K562 (cell line): Measurements from ENCODE around the gene CCDC50. TPM values are rescaled to one million over a fixed set of nuclear protein-coding genes. Genes with fewer than 3 reads are reported as not detected.

ENCODE experiments used
- ATAC-seq: fragments of 200-7000 bp; cut with Tn5 transposase; 3 replicates; pipeline ENCODE4 v1.9.1; 2020; ENCODE audit warnings: moderate library complexity
- BruUV-seq: library from RNA; stranded (reverse); fragments of 400-500 nt; replicated peaks from 2 replicates; lab custom pipeline; 2021; lab: Mats Ljungman, UMichigan
- CTCF ChIA-PET: fragments of 300-600 bp; formaldehyde crosslinking; extraction: SDS; loops from one replicate; lab custom pipeline; 2021; ENCODE audit warnings: low intra/inter-chr PET ratio; lab: Yijun Ruan, JAX
- POLR2A ChIA-PET: fragments of 300-600, 350-650 bp; sonication (Branson Sonifier 250); formaldehyde crosslinking; extraction: SDS; loops from one replicate; lab custom pipeline; 2021; ENCODE audit warnings: antibody characterized with exemption, inconsistent platforms; lab: Yijun Ruan, JAX
- DNase-seq, 4 experiments: peaks; one replicate each; pipeline versions ENCODE4 v3.0.0 to v3.0.0-alpha.2; 2011 to 2018; ENCODE audit warnings: low spot score in 3 of 4, mixed read lengths in 3 of 4; ENCODE audit errors: extremely low read depth in 1 of 4
- FAIRE-seq: peaks from 2 replicates; lab custom pipeline; 2011; peaks lifted over from hg19 to GRCh38; lab: Jason Lieb, UNC
- H2AFZ ChIP-seq: 2 replicates; pipeline ENCODE4 v1.6.0; 2011; ENCODE audit warnings: low read depth, low read length, control low read depth, inconsistent platforms
- H3K27ac ChIP-seq: fragments of 200-600 bp; 3 replicates; pipeline ENCODE4 v1.8.0; 2011; ENCODE audit warnings: low read depth, mild to moderate bottlenecking, control low read depth, inconsistent platforms, low read length, moderate library complexity, mixed read lengths; ENCODE audit errors: extremely low read depth
- H3K27me3 ChIP-seq, 2 experiments: fragments of 300-600 bp in 1 of 2; 2 replicates in 1 of 2; 3 replicates in 1 of 2; pipeline versions ENCODE4 v1.6.0 to v1.8.0; 2011; ENCODE audit warnings: inconsistent platforms in 2 of 2, low read length in 2 of 2, mild to moderate bottlenecking in 1 of 2, mixed read lengths in 1 of 2, moderate library complexity in 1 of 2; ENCODE audit not compliant: control insufficient read depth in 2 of 2, insufficient read depth in 2 of 2
- H3K36me3 ChIP-seq: fragments of 300-600 bp; 3 replicates; pipeline ENCODE4 v1.8.0; 2011; ENCODE audit warnings: mild to moderate bottlenecking, low read length, inconsistent platforms; ENCODE audit not compliant: control insufficient read depth, insufficient read depth
- H3K4me1 ChIP-seq, 2 experiments: fragments of 200-600 bp in 1 of 2; replicated peaks in 1 of 2; 2 replicates in 1 of 2; 3 replicates in 1 of 2; pipeline versions ENCODE4 v1.5.1 to v1.8.0; 2011; ENCODE audit warnings: inconsistent platforms in 2 of 2, low read length in 2 of 2, mild to moderate bottlenecking in 1 of 2, mixed read lengths in 1 of 2, moderate library complexity in 1 of 2; ENCODE audit not compliant: control insufficient read depth in 2 of 2, insufficient read depth in 2 of 2
- H3K4me2 ChIP-seq: 2 replicates; pipeline ENCODE4 v1.6.1; 2011; ENCODE audit warnings: low read length, control low read depth, inconsistent platforms, mixed read lengths; ENCODE audit not compliant: insufficient read depth
- H3K4me3 ChIP-seq: fragments of 200-600 bp; sonication (generic), shearing (Covaris generic); 2 replicates; pipeline ENCODE4 v1.5.1; 2016; ENCODE audit warnings: control low read depth, inconsistent platforms
- H3K79me2 ChIP-seq: fragments of 200-600 bp; 3 replicates; pipeline ENCODE4 v1.8.0; 2011; ENCODE audit warnings: low read length, inconsistent platforms; ENCODE audit not compliant: control insufficient read depth, insufficient read depth
- H3K9ac ChIP-seq, 2 experiments: 2 replicates each; pipeline versions ENCODE4 v1.6.0 to v1.6.1; 2011; ENCODE audit warnings: low read depth in 2 of 2, low read length in 2 of 2, control low read depth in 1 of 2, inconsistent platforms in 1 of 2, mild to moderate bottlenecking in 1 of 2, mixed read lengths in 1 of 2; ENCODE audit not compliant: insufficient read depth in 1 of 2
- H3K9me1 ChIP-seq: one replicate; pipeline ENCODE4 v1.6.0; 2011; ENCODE audit warnings: inconsistent platforms, mild to moderate bottlenecking, low read length, moderate library complexity; ENCODE audit not compliant: control insufficient read depth, insufficient read depth
- H3K9me3 ChIP-seq: replicated peaks from 2 replicates; pipeline ENCODE4 v1.5.1; 2011; ENCODE audit warnings: low read depth, low read length, inconsistent platforms; ENCODE audit not compliant: control insufficient read depth, insufficient read depth
- H4K20me1 ChIP-seq: replicated peaks from 2 replicates; pipeline ENCODE4 v1.6.1; 2011; ENCODE audit warnings: low read length, inconsistent platforms, mixed read lengths; ENCODE audit not compliant: control insufficient read depth, insufficient read depth
- HOXB6 ChIP-seq: fragments of 250-450 bp; sonication (Bioruptor Pico); IDR thresholded peaks from 2 replicates; pipeline ENCODE4 v1.5.1; 2022; ENCODE audit warnings: mild to moderate bottlenecking, borderline replicate concordance
- MXI1 ChIP-seq: IDR thresholded peaks from 2 replicates; pipeline ENCODE4 v1.6.1; 2011; ENCODE audit warnings: low read depth, mild to moderate bottlenecking, improper control_type of control experiment, low read length
- PTRF ChIP-seq: fragments of 450-650 bp; IDR thresholded peaks from 2 replicates; pipeline ENCODE4 v1.6.1; 2016; ENCODE audit warnings: mild to moderate bottlenecking, missing genetic modification characterization, missing compliant biosample characterization
- ZFPM2 ChIP-seq: fragments of 250-450 bp; sonication (Bioruptor Pico); IDR thresholded peaks from 2 replicates; pipeline ENCODE4 v1.5.1; 2022; ENCODE audit warnings: mild to moderate bottlenecking
- ZNF175 ChIP-seq: fragments of 200-800 bp; sonication (Bioruptor generic); IDR thresholded peaks from 2 replicates; pipeline ENCODE4 v1.6.1; 2016; ENCODE audit warnings: low read depth, mild to moderate bottlenecking, missing genetic modification characterization, missing compliant biosample characterization
- WGBS: fragments of 100-300 bp; shearing (Covaris generic); methylation state at CpG from one replicate; pipeline ENCODE4 v1.1.6; 2016; ENCODE audit warnings: low coverage, mixed read lengths; ENCODE audit not compliant: insufficient coverage; ENCODE audit errors: missing lambda C conversion rate; 5-methylcytosine and 5-hydroxymethylcytosine counted together
- in situ Hi-C: fragments of 300-500 bp; cut with MboI; formaldehyde crosslinking; loops from 4 replicates; pipeline ENCODE4 v1.15.0; 2018; ENCODE audit warnings: inconsistent platforms, mixed read lengths
- intact Hi-C: fragments of 100-400 bp; cut with micrococcal nuclease; formaldehyde crosslinking; loops from 2 replicates; pipeline ENCODE4 v1.14.2; 2022
- polyA plus RNA-seq, 8 experiments: library from polyadenylated mRNA; depleted of rRNA in 4 of 8; stranded (reverse) in 5 of 8; unstranded in 3 of 8; fragments of >200 nt; fragmentation: Nextera tagmentation in 2 of 8; fragmentation: Illumina TruSeq in 1 of 8; extraction: Ambion mirVana in 2 of 8; extraction: Trizol in 1 of 8; gene quantifications; 2 replicates each; pipeline versions ENCODE4 v1.2.1 to v1.2.3, GENCODE V29; 2011 to 2014; ENCODE audit warnings: inconsistent platforms in 1 of 8, missing spikeins in 1 of 8
- total RNA-seq, 7 experiments: library from RNA; depleted of rRNA in 6 of 7; stranded (reverse); fragments of >200 nt in 6 of 7; fragmentation: Illumina TruSeq in 2 of 7; extraction: Trizol in 2 of 7; gene quantifications; 2 replicates each; pipeline versions ENCODE4 v1.2.1 to v1.2.3, GENCODE V29; 2011 to 2021; ENCODE audit warnings: low replicate concordance in 1 of 7
- TF ChIP-seq, protein P1 (sequence below): IDR thresholded peaks from 2 replicates; pipeline ENCODE4 v1.6.1; 2011; ENCODE audit not compliant: insufficient read length; ENCODE audit errors: extremely low read depth
- TF ChIP-seq, protein P2 (sequence below): fragments of 450-650 bp; IDR thresholded peaks from 2 replicates; pipeline ENCODE4 v1.6.1; 2016; ENCODE audit warnings: mild to moderate bottlenecking
- TF ChIP-seq, protein P3 (sequence below): fragments of 200-800 bp; sonication (Bioruptor generic); IDR thresholded peaks from 2 replicates; pipeline ENCODE4 v1.6.1; 2016; ENCODE audit warnings: missing genetic modification characterization, missing compliant biosample characterization

Gene CCDC50
- total and polyA plus RNA-seq, 9 of the 15 experiments (the other 6 are each of a cell fraction or from before 2014, with no cell fraction given), result 8.4 to 63.4 (median 40.4) TPM

DNA sequence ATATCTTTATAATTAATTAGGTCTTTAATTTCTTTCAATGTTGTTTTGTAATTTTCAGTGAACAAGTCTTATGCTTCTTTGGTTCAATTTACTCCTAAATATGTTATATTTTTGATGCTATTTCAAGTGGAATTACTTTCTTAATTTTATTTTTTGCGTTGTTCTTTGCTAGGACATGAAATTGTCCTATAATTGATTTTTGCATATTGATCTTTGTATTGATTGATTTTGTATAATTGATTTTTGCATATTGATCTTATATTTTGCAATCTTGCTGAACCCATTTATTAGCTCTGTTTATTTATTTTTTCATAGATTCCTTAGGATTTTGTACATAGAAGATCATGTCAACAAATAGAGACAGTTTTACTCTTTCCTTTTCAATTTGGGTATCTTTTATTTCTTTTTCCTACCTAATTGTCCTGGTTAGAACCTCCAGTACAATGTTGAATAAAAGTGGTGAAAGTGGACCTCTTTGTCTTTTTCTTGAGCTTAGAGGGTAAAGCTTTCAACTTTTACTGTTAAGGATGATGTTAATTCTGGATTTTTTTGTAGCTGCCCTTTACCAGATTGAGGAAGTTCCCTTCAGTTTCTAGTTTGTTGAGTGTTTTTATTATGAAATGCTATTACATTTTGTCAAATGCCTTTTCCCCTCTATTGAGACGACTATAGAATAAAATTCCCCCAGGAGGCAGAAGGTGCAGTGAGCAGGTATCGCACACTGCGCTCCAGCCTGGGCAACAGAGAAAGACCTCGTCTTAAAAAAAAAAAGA, 36.8 kb upstream of the CCDC50 start:
- H3K4me1 ChIP-seq, result no peaks in the 10 kb centered on the region; a peak in 1 of 5 replicates
- H3K4me2 ChIP-seq, result no peak overlapping the region
- WGBS, result 9% methylated on average over 5 of the region's 5 CpGs
- TF ChIP-seq MXI1 (no peak), PTRF (tag) (no peak), ZNF175 (no peak), ZFPM2 (no peak), HOXB6 (CRISPR knock-in tag) (no peak)
- TF ChIP-seq, protein P1, sequence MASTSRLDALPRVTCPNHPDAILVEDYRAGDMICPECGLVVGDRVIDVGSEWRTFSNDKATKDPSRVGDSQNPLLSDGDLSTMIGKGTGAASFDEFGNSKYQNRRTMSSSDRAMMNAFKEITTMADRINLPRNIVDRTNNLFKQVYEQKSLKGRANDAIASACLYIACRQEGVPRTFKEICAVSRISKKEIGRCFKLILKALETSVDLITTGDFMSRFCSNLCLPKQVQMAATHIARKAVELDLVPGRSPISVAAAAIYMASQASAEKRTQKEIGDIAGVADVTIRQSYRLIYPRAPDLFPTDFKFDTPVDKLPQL, result no peak
- TF ChIP-seq, protein P2, sequence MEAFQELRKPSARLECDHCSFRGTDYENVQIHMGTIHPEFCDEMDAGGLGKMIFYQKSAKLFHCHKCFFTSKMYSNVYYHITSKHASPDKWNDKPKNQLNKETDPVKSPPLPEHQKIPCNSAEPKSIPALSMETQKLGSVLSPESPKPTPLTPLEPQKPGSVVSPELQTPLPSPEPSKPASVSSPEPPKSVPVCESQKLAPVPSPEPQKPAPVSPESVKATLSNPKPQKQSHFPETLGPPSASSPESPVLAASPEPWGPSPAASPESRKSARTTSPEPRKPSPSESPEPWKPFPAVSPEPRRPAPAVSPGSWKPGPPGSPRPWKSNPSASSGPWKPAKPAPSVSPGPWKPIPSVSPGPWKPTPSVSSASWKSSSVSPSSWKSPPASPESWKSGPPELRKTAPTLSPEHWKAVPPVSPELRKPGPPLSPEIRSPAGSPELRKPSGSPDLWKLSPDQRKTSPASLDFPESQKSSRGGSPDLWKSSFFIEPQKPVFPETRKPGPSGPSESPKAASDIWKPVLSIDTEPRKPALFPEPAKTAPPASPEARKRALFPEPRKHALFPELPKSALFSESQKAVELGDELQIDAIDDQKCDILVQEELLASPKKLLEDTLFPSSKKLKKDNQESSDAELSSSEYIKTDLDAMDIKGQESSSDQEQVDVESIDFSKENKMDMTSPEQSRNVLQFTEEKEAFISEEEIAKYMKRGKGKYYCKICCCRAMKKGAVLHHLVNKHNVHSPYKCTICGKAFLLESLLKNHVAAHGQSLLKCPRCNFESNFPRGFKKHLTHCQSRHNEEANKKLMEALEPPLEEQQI, result no peak
- TF ChIP-seq, protein P3, sequence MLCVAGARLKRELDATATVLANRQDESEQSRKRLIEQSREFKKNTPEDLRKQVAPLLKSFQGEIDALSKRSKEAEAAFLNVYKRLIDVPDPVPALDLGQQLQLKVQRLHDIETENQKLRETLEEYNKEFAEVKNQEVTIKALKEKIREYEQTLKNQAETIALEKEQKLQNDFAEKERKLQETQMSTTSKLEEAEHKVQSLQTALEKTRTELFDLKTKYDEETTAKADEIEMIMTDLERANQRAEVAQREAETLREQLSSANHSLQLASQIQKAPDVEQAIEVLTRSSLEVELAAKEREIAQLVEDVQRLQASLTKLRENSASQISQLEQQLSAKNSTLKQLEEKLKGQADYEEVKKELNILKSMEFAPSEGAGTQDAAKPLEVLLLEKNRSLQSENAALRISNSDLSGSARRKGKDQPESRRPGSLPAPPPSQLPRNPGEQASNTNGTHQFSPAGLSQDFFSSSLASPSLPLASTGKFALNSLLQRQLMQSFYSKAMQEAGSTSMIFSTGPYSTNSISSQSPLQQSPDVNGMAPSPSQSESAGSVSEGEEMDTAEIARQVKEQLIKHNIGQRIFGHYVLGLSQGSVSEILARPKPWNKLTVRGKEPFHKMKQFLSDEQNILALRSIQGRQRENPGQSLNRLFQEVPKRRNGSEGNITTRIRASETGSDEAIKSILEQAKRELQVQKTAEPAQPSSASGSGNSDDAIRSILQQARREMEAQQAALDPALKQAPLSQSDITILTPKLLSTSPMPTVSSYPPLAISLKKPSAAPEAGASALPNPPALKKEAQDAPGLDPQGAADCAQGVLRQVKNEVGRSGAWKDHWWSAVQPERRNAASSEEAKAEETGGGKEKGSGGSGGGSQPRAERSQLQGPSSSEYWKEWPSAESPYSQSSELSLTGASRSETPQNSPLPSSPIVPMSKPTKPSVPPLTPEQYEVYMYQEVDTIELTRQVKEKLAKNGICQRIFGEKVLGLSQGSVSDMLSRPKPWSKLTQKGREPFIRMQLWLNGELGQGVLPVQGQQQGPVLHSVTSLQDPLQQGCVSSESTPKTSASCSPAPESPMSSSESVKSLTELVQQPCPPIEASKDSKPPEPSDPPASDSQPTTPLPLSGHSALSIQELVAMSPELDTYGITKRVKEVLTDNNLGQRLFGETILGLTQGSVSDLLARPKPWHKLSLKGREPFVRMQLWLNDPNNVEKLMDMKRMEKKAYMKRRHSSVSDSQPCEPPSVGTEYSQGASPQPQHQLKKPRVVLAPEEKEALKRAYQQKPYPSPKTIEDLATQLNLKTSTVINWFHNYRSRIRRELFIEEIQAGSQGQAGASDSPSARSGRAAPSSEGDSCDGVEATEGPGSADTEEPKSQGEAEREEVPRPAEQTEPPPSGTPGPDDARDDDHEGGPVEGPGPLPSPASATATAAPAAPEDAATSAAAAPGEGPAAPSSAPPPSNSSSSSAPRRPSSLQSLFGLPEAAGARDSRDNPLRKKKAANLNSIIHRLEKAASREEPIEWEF (CRISPR knock-in tag), result peak; percentile 82
- no peak overlapping the region for H2AFZ ChIP-seq
- in situ Hi-C loops (no loop called here), intact Hi-C loops (no loop called here)
- POLR2A ChIA-PET, result no interaction called here
- H3K27ac ChIP-seq, result no peak overlapping the region
- no peaks in the 10 kb centered on the region for H3K36me3 ChIP-seq
- H3K9ac ChIP-seq, result no peak overlapping the region
- BruUV-seq, result no TSS peak
- H3K79me2 ChIP-seq, result no peaks in the 10 kb centered on the region
- no peak overlapping the region for H3K4me3 ChIP-seq
- CTCF ChIA-PET, result no interaction called here
- DNase-seq (no peak), FAIRE-seq (no peak), ATAC-seq (no peak)
- no peaks in the 10 kb centered on the region for H3K9me3 ChIP-seq
- H4K20me1 ChIP-seq, result no peaks in the 10 kb centered on the region
- no peaks in the 10 kb centered on the region for H3K27me3 ChIP-seq
- H3K9me1 ChIP-seq, result no peaks in the 10 kb centered on the region
